GM23338 (cell line): ENCODE results near the gene LALBA.

Source experiments
- CREB1 ChIP-seq: fragments of 250-450 bp; sonication (Bioruptor Pico); IDR thresholded peaks from 2 replicates; pipeline ENCODE4 v1.5.0; 2020; ENCODE audit warnings: low read depth, mild to moderate bottlenecking, moderate library complexity
- CTCF ChIP-seq, 2 experiments: fragments of 200-600 bp in 1 of 2; sonication (generic) in 1 of 2; conservative IDR thresholded peaks; 2 replicates each; pipeline versions ENCODE4 v1.5.1 to v1.6.1; 2016 to 2017; ENCODE audit warnings: antibody characterized with exemption in 2 of 2, low read depth in 2 of 2, mild to moderate bottlenecking in 2 of 2, moderate library complexity in 1 of 2
- EZH2 ChIP-seq: fragments of 200-600 bp; sonication (generic); IDR thresholded peaks from one replicate; pipeline ENCODE4 v1.8.0; 2017; ENCODE audit warnings: antibody characterized with exemption, mild to moderate bottlenecking, low read depth; ENCODE audit not compliant: unreplicated experiment
- EZH2phosphoT487 ChIP-seq: fragments of 200-600 bp; sonication (generic); IDR thresholded peaks from one replicate; pipeline ENCODE4 v1.8.1; 2018; ENCODE audit warnings: antibody characterized with exemption; ENCODE audit not compliant: unreplicated experiment
- JUNB ChIP-seq: IDR thresholded peaks from one replicate; pipeline ENCODE4 v1.6.1; 2016; ENCODE audit warnings: antibody characterized with exemption; ENCODE audit not compliant: unreplicated experiment
- NANOG ChIP-seq: IDR thresholded peaks from 2 replicates; pipeline ENCODE4 v1.6.1; 2016; ENCODE audit warnings: antibody characterized with exemption, borderline replicate concordance
- POLR2AphosphoS5 ChIP-seq: IDR thresholded peaks from 2 replicates; pipeline ENCODE4 v1.6.1; 2016; ENCODE audit warnings: antibody characterized with exemption, low read depth
- REST ChIP-seq: IDR thresholded peaks from one replicate; pipeline ENCODE4 v1.6.1; 2018; ENCODE audit warnings: antibody characterized with exemption; ENCODE audit not compliant: unreplicated experiment
- STAT1 ChIP-seq: IDR thresholded peaks from one replicate; pipeline ENCODE4 v1.6.1; 2016; ENCODE audit warnings: antibody characterized with exemption; ENCODE audit not compliant: unreplicated experiment
- ZNF114 ChIP-seq: fragments of 250-450 bp; sonication (Bioruptor Pico); IDR thresholded peaks from 2 replicates; pipeline ENCODE4 v1.5.0; 2020; ENCODE audit warnings: mild to moderate bottlenecking, moderate library complexity
- ZNF331 ChIP-seq: fragments of 250-450 bp; sonication (Bioruptor Pico); IDR thresholded peaks from 2 replicates; pipeline ENCODE4 v1.5.0; 2020; ENCODE audit warnings: low read depth, mild to moderate bottlenecking, moderate library complexity
- TF ChIP-seq, protein P1 (sequence below): IDR thresholded peaks from 2 replicates; pipeline ENCODE4 v1.6.1; 2016; ENCODE audit warnings: antibody characterized with exemption

DNA sequence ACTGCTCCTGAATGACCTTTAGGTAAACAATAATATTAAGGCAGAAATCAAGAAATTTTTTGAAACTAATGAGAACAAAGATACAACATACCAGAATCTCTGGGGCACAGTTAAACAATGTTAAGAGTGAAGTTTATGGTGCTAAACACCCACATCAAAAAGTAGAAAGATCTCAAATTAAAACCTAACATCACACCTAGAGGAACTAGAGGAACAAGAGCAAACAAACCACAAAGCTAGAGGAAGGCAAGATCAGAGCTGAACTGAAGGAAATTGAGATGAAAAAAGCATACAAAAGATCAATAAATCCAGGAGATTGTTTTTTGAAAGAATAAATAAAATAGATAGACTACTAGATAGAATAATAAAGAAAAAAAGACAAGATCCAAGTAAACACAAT lies 37.2 kb downstream of the LALBA start:
- TF ChIP-seq CTCF (conservative IDR thresholded peaks at IDR 0.05; ENCODE audit: low read depth in 2 of 2) (no peak), ZNF114 (no peak), EZH2 (no peak), REST (no peak), ZNF331 (CRISPR knock-in tag) (no peak), POLR2AphosphoS5 (no peak), JUNB (no peak), STAT1 (no peak), EZH2phosphoT487 (no peak), CREB1 (CRISPR knock-in tag) (no peak), NANOG (no peak)
- TF ChIP-seq, protein P1, sequence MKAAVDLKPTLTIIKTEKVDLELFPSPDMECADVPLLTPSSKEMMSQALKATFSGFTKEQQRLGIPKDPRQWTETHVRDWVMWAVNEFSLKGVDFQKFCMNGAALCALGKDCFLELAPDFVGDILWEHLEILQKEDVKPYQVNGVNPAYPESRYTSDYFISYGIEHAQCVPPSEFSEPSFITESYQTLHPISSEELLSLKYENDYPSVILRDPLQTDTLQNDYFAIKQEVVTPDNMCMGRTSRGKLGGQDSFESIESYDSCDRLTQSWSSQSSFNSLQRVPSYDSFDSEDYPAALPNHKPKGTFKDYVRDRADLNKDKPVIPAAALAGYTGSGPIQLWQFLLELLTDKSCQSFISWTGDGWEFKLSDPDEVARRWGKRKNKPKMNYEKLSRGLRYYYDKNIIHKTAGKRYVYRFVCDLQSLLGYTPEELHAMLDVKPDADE: no peak
